ENCODE measurements around the gene HNRNPA2B1.
"Not testable (repeated sequence)": the region's sequence is repeated elsewhere in the genome, so short reads cannot be mapped to it uniquely, and the experiment has no call there.

HNRNPA2B1 gene

DNA sequence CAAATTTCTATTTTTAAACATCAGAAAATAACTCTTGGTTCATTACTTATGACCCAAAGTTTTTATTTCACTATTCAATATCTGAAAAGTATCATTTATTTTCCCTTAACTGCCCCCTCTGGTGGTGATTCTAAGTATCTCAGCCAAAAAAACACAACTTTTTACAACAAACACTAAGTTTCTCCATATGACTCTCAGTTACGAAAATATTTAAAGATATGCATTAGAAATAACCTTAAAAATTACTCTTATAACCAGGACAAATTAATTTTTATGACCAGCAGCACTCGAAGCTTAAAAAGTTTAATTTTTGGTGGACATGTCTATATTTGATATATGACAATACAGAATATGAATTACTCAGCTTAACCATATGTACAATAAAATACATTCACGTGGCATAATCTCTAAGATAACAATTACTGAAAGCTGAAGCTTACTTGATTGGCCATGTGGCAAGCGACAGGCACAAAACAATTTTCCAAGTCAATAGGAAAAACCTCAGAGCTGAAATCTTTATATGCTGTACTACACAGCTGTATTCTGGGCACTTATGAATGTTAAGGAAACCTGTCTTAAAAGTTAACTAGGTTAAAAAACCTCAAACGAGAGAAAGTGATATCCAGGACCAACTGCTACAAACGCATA lies 2.3 kb downstream of the HNRNPA2B1 start:
- no peak for DNase-seq (ENCODE audit: low read depth in 2 of 3, low spot score in 2 of 3)

DNA sequence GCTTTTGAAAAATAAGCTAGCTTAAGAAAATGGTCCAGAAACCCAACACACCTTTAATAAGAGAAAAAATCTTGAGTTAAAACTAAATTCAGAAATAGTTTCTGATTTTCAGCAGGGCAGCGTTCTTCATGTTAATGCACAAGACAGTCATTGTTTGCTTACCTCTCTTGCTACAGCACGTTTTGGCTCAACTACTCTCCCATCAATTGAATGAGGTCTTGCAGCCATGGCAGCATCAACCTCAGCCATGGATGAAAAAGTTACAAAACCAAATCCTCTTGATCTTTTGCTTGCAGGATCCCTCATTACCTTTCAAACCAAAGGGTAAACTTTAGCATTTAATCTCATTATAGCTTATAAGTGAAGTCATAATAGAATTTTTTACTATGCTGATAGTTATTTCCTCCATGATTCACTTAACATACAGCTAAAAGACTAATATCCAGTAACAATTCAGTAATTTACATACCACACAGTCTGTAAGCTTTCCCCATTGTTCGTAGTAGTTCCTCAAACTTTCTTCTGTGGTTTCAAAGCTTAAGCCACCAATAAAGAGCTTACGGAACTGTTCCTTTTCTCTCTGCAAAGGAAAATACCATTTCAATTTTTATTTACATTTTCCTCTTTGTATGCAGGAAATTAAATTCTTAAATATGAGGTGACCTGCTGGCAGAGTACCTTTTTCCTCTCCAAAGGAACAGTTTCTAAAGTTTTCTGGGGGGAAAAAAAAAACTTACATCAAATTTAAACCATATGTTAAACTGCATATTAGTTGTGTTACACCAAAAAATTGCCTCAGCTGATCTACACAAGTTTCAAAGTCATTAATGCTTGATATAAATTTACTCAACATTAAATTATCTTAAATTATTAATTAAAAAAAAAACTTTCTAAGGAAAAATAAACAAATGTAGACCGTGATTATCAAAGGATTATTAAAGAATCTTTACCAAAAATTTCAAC lies 3.1 kb downstream of the HNRNPA2B1 start:
- DNase-seq (ENCODE audit: low read depth in 2 of 3, low spot score in 2 of 3) = no peak

DNA sequence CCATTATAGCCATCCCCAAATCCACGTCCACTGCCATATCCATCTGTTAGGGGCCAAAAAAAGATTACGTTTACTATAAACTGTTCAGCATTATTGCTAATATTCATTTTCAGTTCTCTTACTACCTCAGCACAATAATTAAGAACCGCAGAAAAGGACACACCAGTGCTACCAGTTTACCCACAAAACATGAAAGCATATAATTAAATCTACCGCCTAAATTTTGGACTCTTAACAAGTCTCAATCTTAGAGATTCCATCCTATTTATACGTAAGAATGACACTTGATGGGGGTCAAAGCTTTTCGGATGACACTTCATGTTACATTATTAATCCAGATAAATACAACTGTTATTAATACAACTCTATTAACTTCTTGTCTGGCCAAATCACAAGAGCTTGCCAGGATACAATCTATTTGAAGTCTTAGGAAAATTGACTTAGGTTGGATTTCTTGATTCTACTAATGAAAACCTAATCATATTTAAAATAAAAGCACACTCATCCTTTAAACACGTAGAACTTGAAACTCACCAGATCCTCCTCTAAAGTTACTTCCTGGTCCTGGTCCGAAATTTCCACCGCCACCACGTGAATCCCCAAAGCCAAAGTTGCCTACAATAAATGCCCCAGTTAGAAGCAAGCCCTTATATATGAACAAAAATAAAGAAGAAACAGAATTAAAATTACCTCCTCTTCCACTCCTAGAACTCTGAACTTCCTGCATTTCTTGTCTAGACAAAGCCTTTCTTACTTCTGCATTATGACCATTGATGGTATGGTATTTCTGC lies 4.5 kb downstream of the HNRNPA2B1 start:
- no peak for DNase-seq (ENCODE audit: low read depth in 2 of 3, low spot score in 2 of 3)

DNA sequence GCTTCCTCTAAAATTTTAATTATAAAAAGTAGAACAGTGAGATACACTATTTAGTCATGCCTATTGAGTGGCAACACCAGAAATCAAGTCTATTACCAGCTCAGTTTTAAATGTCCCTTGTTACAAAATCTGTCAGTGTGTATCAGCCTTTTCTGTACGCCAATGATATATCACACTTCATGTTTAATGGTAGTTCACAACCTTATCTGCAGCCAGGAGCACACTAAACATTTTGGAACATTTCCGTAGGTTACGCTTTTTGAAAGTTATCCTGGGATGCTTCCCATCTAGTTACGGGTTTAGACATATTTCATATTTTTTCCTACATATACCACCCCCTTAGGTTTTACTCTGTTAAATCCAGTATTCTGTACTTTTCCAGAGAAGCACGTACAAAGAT lies 5.4 kb downstream of the HNRNPA2B1 start:
- no peak for DNase-seq (ENCODE audit: low read depth in 2 of 3, low spot score in 2 of 3)

DNA sequence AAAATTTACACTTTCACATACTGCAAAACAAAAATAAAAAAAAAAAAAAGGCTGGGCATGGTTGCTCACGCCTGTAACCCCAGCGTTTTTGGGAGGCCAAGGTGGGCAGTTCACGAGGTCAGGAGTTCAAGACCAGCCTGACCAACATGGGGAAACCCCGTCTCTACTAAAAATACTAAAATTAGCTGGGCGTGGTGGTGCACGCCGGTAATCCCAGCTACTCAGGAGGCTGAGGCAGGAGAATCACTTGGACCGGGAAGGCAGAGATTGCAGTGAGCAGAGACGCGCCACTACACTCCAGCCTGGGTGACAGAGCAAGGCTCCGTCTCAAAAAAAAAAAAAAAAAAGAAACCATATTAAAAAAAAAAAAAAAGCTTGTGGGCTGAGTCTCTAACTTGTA lies 5.8 kb downstream of the HNRNPA2B1 start:
- not testable (repeated sequence) for DNase-seq (ENCODE audit: low read depth in 2 of 3, low spot score in 2 of 3)

DNA sequence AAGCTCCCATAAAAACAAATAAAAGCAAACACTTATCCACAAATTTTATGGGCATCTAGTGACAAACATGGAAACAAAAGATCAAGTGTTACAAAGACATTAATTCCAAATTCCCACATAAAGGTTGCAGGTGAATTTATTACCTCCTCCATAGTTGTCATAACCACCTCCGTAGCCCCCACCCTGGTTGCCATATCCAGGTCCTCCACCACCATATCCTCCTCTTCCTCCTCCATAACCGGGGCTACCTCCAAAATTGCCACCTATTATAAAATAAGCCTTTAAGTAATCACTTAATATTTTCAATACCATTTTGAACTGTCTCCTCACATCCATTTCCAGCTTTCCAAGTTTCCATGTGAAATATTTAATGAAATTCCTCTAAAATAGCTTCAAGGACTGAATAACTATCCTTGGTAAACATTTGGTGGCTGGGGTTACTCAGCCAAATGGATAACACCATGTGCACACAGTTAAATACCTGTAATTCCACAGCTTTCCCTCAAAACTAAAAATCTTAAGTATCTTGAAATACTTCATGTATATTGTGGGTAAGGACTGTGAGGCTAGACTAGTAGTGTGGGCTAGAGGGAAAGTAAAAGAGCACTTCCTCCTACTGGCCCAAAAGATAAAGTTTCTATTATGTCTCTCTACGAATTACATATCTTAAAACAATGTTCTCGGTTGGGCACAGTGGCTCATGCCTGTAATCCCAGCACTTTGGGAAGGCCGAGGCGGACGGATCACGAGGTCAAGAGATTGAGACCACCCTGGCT lies 6.9 kb downstream of the HNRNPA2B1 start:
- no peak for DNase-seq (ENCODE audit: low read depth in 2 of 3, low spot score in 2 of 3)

DNA sequence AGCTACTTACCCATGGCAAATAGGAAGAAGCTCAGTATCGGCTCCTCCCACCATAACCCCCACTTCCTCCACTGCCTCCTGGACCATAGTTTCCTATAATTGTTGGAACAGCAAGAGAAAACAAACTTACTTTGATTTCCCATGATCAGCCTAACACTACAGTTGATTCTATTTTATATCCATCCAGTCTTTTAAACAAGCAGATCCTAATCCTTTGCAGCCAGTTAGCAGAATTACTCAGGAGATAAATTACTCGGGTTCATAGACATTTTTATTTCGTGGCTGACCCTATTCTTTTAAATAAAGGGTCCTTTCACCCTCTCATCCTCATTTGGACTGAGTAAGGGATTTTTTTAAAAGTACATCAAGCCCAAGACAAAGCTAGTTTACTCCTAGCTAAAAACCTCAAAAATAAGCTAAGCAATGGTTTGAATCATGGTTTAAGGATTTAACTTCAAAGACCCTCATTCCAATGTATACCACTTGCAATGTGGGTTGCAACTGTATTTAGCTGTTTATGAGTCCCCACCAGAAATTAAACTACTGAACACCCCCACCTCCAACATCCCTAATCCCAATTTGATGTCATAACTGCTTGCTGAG lies 8.0 kb downstream of the HNRNPA2B1 start:
- no peak for DNase-seq (ENCODE audit: low read depth in 2 of 3, low spot score in 2 of 3)

DNA sequence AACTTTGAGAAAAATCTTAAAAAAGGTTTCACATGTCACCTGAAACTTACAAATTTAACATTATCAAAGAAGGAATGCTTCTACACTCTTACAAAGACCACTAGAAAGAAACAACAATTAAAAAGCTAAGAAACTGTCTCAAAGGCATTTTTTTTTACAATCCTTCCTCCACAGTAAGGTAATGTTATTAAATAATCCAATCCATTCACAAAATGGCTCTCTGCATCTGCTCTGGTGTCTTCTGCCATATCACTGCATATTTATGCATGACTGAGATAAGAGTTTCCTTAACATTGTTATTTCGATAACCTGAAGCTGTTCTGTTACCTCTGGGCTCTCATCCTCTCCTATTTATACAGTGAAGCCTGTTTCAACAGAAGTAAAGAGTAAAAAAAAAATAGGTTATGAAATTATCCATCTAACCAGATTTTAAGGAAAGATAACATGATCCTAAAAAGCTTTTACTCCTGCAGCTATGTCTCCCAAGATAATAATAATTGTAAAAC lies 8.5 kb downstream of the HNRNPA2B1 start:
- no peak for DNase-seq (ENCODE audit: low read depth in 2 of 3, low spot score in 2 of 3)

DNA sequence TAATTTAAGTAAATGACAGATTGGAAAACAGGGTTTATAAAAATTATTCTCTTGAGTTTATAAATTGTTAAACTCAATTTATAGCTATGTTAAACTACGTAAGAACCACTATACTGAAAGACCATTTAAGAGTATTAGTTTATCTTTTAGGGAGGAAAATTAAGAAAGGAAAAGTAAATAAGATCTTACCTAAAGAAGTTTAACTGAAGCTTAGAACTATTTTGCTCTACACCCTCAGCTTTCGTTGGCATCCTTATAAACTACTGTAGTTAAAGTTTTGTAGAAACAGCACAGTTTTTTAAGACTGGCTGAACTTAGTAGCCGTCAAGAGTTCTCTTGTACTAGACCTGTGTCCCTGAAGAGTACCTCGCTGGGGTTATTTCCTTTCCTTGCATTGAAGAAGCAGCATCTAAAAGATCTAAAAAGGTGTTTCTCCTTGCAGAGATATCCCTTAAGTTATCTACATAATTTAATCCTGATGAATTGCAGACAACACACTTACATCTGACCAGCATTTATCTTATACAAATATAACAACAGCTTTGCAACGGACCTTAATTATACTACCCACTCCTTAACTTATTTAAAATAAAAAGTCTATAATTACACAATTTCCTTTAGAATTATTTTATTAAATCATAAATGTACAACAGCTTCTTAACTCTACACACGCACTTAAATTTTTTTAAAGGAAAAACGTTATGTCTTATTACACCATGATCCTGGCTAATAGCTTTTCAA lies 9.1 kb downstream of the HNRNPA2B1 start:
- no peak for DNase-seq (ENCODE audit: low read depth in 2 of 3, low spot score in 2 of 3)

DNA sequence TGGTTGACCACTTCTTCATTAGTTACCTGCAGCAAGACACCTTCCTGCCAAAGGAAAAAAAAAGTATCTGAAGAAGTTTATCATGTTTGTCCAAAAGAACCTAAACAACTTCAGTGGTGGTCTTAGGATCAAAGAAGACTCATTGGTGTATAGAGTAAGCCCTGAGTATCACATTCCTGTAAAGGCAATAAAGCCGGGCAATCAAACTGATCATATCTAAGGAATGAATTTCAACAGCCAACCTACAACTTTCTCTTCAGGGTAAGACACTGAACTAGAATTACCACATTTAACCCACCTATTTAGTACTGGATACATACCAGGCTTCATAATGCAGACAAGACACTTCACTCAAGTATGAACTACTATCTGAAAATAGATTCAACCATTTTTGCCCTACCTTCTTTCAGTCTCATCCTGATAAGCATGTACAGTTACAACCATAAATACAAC lies 10.1 kb downstream of the HNRNPA2B1 start:
- DNase-seq (ENCODE audit: low read depth in 2 of 3, low spot score in 2 of 3) = no peak

DNA sequence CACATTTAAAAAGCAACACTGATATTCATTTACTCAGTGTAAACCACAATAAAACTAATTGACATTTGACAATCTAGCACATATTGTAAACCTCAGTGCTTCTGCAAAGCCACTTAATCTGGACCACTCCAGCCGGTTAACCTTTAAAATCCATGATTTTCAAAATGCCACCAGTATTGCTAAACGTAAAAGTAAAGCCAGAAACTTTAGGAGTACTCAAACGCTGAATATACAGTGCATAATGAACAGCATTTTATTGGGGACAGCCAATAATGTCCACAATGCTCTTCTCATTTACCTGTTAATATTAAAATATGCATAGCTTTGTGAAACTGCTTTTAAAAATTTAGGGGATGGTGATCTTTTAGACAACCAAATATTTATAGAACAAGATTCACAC lies 10.8 kb downstream of the HNRNPA2B1 start:
- DNase-seq (ENCODE audit: low read depth in 2 of 3, low spot score in 2 of 3) = no peak

DNA sequence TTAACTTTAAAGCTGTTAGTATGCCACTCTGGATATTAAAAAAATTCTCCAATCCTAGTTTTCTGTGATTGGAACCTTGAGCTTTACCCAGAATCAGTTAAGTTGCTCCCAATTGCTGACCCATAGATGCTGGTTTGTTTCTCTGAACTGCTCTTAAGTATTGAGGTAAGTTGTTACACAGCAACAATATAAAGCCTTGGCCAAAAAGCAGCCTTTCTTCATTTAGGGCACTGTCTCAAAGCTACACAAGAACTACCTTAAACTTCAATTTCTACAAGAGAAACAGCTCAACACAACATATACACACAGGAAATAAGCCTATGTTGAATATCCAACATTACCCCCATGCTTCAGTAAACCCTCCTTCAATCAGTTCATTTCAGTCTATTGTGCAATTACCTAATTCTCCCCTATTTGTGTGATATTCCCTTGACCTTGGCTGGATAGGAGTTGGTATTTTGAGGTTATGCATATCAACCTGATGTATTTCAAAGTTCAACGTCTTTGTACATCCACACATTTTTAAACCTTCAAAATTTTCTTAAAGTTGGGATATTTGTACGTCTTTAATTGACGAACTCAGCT lies 11.5 kb downstream of the HNRNPA2B1 start:
- DNase-seq (ENCODE audit: low read depth in 2 of 3, low spot score in 2 of 3) = no peak

DNA sequence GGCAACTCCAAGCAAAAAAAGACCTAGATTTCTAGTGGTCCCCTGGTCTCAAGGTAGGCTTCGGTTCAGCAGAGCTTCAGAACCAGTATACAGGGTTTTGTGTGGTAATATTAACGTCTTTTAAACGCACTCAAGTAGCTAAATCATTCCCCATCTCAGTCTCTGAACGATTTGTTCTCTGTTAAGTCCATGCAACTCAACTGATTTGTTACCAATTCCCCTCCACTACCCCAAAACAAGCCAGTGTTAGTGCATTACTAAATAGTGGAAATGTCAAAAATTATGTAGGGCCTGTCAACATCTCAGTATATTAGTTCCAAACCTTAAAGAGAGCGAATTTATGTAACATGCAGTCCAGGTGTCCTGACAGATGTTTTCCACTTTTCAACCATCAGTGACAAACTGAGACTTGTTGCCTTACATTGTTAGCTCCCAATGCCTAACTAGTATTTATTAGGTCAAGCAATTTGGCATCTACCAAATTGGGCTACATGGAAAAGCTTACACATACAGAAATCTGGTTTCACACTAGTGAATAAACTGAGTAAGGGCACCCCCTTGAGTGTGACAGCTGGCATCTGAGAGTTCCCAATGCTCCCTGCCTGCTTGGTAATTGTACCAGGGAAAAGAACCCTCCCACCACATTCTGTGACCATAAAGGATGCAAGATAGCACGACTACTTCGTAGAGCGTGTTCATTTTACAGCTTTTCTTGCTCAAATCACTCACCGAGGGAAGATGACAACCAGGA lies 12.2 kb downstream of the HNRNPA2B1 start:
- DNase-seq (ENCODE audit: low read depth in 2 of 3, low spot score in 2 of 3) = no peak

DNA sequence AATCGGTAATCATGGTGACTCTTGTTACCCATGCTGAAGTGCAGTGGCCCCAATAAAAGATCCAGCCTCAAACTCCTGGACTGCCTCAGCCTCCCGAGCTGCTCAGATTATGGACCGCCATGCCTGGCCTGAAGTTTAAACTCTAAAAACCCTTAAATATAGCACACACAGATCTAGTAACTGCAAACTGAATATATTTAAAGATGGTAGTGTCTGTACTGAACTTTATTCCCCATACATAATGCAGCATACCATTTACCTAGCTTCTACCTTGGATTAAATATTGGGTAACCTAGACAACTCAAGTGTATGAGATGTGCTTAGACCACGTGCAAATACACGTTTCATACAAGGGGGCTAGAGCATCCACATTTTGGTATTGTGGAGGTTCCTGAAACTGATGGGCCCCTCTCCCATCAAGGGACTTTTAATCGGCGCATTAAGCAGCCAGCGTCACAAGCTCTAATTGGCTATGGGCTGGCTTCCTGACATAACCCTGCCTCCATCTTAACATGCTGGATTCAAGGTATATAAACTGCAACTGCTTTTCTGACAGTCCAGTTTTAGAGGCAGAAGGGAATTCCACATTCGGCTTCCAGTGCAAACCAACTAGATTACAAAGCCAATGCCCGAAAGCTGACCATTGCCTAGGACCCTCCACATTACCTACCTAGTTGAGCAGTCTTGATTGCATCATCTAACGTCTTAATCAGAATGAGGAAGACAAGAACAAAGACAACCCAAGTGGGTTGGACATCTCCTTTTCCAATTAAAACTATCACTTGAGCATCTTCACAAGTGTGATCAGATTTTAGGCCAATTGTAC lies 13.0 kb downstream of the HNRNPA2B1 start:
- no peak for DNase-seq (ENCODE audit: low read depth in 2 of 3, low spot score in 2 of 3)

DNA sequence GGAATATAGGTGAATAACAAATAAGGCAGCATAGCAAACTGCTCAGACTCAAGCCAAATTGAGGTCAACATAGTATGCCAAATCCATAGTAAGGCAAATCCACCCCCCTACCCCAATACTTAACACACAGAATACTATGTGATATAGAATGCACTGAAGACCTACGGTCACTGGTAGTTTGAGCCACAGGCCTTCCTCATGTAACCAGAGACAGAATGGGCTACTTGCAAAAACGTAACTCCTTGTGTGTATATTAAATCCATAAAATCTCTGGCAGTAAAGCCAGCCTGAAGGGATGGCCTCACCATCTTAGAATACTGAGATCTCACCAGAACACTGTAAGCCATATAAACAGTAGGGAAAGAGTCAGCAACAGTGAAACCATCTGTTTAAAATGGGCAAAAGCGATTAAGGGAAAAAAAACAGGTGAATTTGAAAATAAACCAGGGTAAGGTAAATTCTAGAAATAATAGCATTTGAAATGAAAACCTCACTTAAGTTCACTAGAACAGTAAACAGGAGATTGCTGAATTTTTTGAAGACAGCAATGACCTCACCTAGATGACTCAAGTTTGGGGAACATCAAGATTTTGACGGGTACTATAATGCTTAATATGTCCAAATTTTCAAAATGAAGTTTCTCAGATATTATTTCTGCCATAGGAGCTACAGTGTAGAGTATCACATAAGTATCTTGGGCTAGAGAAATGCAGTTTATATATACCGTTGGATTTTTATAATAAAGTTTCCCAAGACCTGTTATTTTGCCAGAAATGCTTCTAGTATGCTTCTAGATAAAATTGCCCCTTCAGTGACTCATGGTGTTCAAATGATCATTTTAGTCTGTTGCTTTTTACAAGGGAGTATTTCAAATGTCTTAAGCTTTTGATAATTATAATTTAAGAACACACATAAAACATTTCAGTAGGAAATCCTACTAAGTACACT lies 13.9 kb downstream of the HNRNPA2B1 start:
- DNase-seq (ENCODE audit: low read depth in 2 of 3, low spot score in 2 of 3) = no peak

DNA sequence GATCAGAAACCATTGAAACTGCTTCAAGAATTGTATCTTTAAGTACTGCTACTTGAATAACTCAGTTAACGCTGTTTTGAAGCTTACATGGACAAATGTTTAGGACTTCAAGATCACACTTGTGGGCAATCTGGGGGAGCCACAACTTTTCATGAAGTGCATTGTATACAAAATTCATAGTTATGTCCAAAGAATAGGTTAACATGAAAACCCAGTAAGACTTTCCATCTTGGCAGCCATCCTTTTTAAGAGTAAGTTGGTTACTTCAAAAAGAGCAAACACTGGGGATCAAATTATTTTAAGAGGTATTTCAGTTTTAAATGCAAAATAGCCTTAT lies 14.7 kb downstream of the HNRNPA2B1 start:
- DNase-seq (ENCODE audit: low read depth in 2 of 3, low spot score in 2 of 3) = no peak

Data from activated CD8-positive, alpha-beta memory T cell treated with anti-CD3 and anti-CD28 coated beads for 48 hours (primary cell).